ENCODE results near the gene LLGL2.

DNA sequence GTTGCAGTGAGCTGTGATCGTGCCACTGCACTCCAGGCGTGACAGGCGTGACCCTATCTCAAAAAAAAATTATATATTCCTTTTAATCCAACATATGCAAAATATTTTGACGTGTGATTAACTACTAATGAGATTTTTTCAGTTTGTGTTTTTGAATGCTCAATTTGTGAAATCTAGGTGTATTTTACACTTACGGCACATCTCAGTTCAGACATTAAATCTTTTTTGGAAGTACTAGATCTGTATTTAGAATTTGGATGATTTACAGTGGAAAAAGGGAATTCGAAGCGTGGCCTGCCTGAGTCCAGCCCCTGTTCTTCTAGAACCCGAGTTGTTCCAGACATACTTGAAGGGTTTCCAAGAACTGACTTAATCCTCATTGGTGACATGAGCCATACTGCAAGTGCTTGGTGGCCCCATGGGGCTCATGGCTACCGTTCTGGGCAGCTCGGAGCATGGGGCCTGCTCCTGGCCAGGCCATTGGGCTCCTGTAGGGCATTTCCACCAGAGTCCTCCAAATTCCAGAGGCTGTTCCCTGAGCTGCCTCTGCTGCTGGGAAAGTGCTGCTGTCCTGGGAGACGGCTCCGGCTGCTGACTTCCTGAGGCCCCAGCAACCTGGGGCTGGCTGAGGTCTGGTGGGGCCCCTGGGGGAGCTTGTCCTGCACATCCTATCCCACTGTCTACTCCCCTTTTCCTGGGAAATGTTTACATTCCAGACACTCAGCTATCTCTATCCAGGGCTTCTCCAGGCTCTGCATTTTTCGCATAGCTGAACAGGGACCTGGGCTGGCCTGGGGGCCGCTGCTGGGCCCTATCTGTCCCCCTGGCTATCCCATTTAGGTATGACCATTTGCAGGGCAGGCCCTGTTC is 27.2 kb downstream of the LLGL2 start:
- TF ChIP-seq, protein P1, sequence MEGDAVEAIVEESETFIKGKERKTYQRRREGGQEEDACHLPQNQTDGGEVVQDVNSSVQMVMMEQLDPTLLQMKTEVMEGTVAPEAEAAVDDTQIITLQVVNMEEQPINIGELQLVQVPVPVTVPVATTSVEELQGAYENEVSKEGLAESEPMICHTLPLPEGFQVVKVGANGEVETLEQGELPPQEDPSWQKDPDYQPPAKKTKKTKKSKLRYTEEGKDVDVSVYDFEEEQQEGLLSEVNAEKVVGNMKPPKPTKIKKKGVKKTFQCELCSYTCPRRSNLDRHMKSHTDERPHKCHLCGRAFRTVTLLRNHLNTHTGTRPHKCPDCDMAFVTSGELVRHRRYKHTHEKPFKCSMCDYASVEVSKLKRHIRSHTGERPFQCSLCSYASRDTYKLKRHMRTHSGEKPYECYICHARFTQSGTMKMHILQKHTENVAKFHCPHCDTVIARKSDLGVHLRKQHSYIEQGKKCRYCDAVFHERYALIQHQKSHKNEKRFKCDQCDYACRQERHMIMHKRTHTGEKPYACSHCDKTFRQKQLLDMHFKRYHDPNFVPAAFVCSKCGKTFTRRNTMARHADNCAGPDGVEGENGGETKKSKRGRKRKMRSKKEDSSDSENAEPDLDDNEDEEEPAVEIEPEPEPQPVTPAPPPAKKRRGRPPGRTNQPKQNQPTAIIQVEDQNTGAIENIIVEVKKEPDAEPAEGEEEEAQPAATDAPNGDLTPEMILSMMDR (IDR thresholded peaks at IDR 0.05), result no peak
- TF ChIP-seq EZH2phosphoT487 (IDR thresholded peaks at IDR 0.05) (no peak), EZH2 (IDR thresholded peaks at IDR 0.05) (no peak)

Data from neural progenitor cell (in vitro differentiated cells).